ACC112 (cell line): ENCODE measurements around the gene IFNA16.
"Not testable (repeated sequence)": the region's sequence is repeated elsewhere in the genome, so short reads cannot be mapped to it uniquely, and the experiment has no call there.

Source experiments
- H2AFZ ChIP-seq: fragments of 200-600 bp; sonication (generic); one replicate; pipeline ENCODE4 v1.6.0; 2017; ENCODE audit warnings: antibody characterized with exemption, low read length; ENCODE audit not compliant: unreplicated experiment
- H3K27ac ChIP-seq: fragments of 200-600 bp; sonication (generic); 2 replicates; pipeline ENCODE4 v1.5.1; 2014; ENCODE audit warnings: low read depth, mild to moderate bottlenecking, antibody characterized with exemption, low read length, moderate library complexity
- H3K27me3 ChIP-seq: fragments of 200-600 bp; sonication (generic); 2 replicates; pipeline ENCODE4 v1.6.1; 2014; ENCODE audit warnings: mild to moderate bottlenecking, antibody characterized with exemption, low read length, moderate library complexity, mixed read lengths; ENCODE audit not compliant: insufficient read depth
- H3K36me3 ChIP-seq: fragments of 200-600 bp; sonication (generic); 2 replicates; pipeline ENCODE4 v1.6.1; 2016; ENCODE audit warnings: mild to moderate bottlenecking, antibody characterized with exemption, low read length, moderate library complexity, mixed read lengths; ENCODE audit not compliant: insufficient read depth
- H3K4me1 ChIP-seq: fragments of 200-600 bp; sonication (generic); one replicate; pipeline ENCODE4 v1.6.1; 2016; ENCODE audit warnings: low read length, mixed read lengths; ENCODE audit not compliant: insufficient read depth, unreplicated experiment, control insufficient read depth
- H3K4me3 ChIP-seq: fragments of 200-600 bp; sonication (generic); 2 replicates; pipeline ENCODE4 v1.5.1; 2014; ENCODE audit warnings: mild to moderate bottlenecking, low read depth, low read length
- H3K79me2 ChIP-seq: fragments of 200-600 bp; sonication (generic); one replicate; pipeline ENCODE4 v1.6.0; 2016; ENCODE audit warnings: low read length; ENCODE audit not compliant: control insufficient read depth, unreplicated experiment, insufficient read depth

The IFNA16 gene

GRCh38 chr9:21234153-21234687 is 17.1 kb upstream of the IFNA16 start:
- no peaks in the 10 kb centered on the region for H3K4me1 ChIP-seq
- no peak overlapping the region for H2AFZ ChIP-seq
- no peak overlapping the region for H3K27ac ChIP-seq

DNA sequence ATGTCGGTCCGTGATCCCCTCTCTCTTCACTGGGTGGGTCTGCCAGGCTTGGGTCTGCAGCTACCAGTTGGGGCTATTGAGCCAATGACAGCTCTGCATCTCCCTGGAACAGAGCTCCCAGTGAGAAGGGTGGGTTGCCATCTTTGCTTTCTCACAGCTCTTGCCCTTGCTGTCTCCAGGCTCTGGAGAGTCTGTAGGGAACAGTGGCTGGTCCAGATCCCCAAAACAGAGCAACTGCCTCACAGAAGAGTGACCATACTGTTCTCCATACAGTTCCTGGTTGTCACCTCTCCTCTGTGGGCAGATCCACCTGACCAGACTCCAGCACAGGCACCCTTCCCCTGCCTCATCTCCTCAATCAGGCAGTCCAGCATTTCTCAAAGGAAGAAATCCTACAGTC is 16.1 kb upstream of the IFNA16 start:
- Histone ChIP-seq H3K4me1 (no peaks in the 10 kb centered on the region), H3K27me3 (peaks cover 4% of the 10 kb centered on the region; the same call in 1 of the 2 replicates), H3K27ac (no peak overlapping the region), H3K36me3 (no peaks in the 10 kb centered on the region), H3K4me3 (no peak overlapping the region), H3K79me2 (no peaks in the 10 kb centered on the region), H2AFZ (no peak overlapping the region)

More at GRCh38 chr9:21234153-21234687, 17.1 kb upstream of the IFNA16 start:
- Histone ChIP-seq H3K36me3 (no peaks in the 10 kb centered on the region), H3K4me3 (no peak overlapping the region), H3K79me2 (no peaks in the 10 kb centered on the region), H3K27me3 (peaks cover 11% of the 10 kb centered on the region; the same call in 1 of the 2 replicates)

DNA sequence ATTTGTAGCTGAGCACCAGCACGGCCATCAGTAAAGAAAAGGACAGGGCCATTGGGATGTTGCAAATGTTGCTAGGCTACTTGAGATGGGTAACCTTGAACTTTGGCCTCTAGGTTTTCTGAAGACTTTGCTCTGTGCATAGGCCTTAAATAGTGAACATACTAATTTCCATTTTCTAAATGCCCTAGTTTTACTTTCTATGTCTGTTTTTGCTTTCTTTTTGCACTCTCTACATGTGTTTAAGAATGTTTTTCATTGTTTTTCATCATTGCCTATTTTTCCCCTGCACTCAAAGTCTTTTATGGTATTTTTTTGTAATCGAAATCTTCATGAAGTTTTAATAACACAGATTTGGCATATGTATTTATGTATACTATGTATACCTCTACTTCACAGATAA is 11.0 kb upstream of the IFNA16 start, which contains the start of gene IFNA17:
Gene IFNA17 (minus strand): TSS at position 101 of the 400 bp plus-strand sequence. CDS start 49 bp downstream, at position 52.
- H3K27me3 ChIP-seq: 0 out of 2 replicates have a peak, but pooled peaks cover 4% of the 10 kb centered on the region
- no peak within 1 kb of the TSS for H3K4me3 ChIP-seq
- H3K4me1 ChIP-seq: no peaks in the 10 kb centered on the region
- H3K36me3 ChIP-seq: no peaks in the 10 kb centered on the region
- H3K27ac ChIP-seq: no peak within 1 kb of the TSS
- no peaks in the 10 kb centered on the region for H3K79me2 ChIP-seq
- H2AFZ ChIP-seq: no peak within 1 kb of the TSS

DNA sequence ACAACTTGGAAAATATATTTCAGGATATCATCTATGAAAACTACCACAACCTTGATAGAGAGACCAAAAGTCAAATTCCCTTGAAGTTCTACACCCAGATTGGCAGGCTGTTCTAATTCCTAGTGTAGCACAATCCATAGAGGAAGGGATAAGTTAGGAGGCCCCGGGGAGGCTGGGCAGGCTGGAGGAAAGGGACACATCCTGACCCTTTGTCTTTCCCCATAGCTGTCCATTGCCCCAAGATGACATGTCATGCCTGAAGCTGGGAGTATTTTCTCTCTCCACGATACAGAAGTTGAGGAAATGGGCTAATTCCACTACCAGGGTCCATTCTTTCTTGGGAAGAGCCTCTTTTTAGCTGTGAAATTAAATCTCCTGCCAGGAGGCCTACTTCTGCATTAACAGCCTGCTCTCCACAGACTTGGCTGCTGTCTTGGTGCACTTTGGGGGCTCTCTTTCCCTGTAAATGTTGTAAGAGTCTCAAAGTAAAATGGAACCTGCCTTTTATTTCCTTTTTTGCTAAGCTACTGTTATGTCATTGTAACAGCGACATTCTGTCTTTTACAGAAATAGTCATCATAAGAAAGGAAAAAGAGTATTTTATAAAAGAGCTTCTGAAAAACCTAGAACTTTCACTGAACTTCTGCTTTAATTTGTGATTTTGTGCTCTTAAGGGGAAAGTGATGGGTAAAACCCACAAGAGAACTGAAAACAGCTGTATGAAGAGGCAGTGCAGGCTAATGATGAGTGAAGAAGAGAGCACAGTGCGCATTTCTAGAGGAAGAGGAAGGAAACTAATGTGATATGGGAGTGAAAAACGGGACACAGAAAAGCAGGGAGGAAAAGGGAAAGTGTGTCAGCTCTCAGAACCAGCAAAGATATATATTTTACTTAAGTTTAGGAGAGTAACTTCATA is 3.4 kb downstream of the IFNA16 start:
- not testable (repeated sequence) for H3K79me2 ChIP-seq, H3K4me1 ChIP-seq, H3K36me3 ChIP-seq, H3K27ac ChIP-seq, H3K4me3 ChIP-seq, H3K27me3 ChIP-seq
- H2AFZ ChIP-seq: peak overlapping the region; percentile 14

- not testable (repeated sequence) for H3K27me3 ChIP-seq, H3K4me3 ChIP-seq, H2AFZ ChIP-seq, H3K79me2 ChIP-seq, H3K27ac ChIP-seq, H3K4me1 ChIP-seq, H3K36me3 ChIP-seq
Measured at GRCh38 chr9:21212160-21212559, 5.0 kb downstream of the IFNA16 start.

DNA sequence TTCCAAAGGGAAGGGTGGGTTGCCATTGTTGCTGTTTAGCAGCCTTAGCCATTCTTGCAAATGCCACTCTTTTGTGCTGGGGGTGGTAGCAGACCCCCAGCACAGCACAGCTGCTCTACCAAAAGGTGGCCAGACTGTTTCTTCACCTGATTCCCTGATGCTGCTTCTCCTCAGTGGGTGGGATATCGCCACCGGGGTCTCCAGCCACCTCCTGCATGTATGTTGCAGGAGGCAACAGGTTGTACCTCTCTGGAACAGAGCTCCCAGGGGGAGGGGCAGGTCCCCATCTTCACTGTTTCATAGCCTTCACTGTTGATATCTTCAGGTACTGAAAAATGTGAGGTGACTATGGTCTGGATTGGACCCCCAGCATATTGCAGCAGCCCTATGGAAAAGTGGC is 6.3 kb downstream of the IFNA16 start:
- H2AFZ ChIP-seq, H3K27ac ChIP-seq, H3K27me3 ChIP-seq, H3K36me3 ChIP-seq, H3K4me3 ChIP-seq, H3K4me1 ChIP-seq, H3K79me2 ChIP-seq: not testable (repeated sequence)

DNA sequence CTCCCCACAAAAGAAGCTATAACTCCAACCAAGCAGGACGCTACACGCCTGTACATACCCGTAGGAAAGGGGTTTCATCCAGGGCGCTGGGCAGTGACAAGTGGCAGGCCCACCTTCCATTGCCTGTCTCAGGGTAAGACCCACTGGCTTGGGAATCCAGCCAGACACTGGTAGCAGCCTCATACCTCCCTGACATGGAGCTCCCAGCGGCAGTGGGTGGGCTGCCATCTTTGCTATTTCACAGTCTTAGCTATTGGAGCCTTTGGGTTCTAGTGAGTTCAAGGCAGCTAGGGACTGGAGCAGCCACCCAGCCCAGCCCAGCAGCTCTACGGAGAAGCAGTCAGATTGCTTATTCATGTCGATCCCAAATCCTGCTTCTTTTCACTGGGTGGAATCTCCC is 6.8 kb downstream of the IFNA16 start:
- Histone ChIP-seq H3K27ac (no peak overlapping the region), H3K27me3 (no peaks in the 10 kb centered on the region), H2AFZ (no peak overlapping the region), H3K36me3 (no peaks in the 10 kb centered on the region), H3K79me2 (no peaks in the 10 kb centered on the region), H3K4me3 (no peak overlapping the region), H3K4me1 (no peaks in the 10 kb centered on the region)

- H3K27ac ChIP-seq, H2AFZ ChIP-seq, H3K4me1 ChIP-seq, H3K79me2 ChIP-seq, H3K4me3 ChIP-seq, H3K36me3 ChIP-seq: not testable (repeated sequence)
- peaks cover 18% of the 10 kb centered on the region for H3K27me3 ChIP-seq
Measured at GRCh38 chr9:21207043-21207442, 10.1 kb downstream of the IFNA16 start, which contains the start of gene IFNA10. IFNA10 (minus strand) TSS chr9:21207143; CDS start chr9:21207097, 46 bp downstream.

DNA sequence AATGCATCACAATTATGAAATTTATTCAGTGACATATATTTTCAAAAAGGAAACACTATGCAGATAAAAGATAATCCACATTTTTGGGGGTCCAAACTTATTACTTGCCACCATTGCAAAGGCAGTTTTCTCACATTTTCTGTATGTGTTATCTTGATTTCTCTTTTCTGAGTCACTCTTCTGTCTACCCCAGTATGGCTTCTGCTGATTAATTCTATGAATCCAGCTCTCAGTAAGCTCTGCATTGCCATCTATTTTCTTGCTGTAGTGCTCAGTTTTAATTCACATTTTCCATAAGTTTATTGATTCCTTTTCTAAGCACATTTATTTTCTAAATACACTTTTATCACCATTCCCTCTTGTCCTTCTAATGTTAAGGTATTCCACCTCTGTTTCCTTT is 11.9 kb downstream of the IFNA16 start:
- H2AFZ ChIP-seq: no peak overlapping the region
- H3K4me1 ChIP-seq: no peaks in the 10 kb centered on the region
- no peak overlapping the region for H3K4me3 ChIP-seq
- peaks cover 18% of the 10 kb centered on the region for H3K27me3 ChIP-seq
- H3K79me2 ChIP-seq: no peaks in the 10 kb centered on the region
- H3K27ac ChIP-seq: no peak overlapping the region
- no peaks in the 10 kb centered on the region for H3K36me3 ChIP-seq

DNA sequence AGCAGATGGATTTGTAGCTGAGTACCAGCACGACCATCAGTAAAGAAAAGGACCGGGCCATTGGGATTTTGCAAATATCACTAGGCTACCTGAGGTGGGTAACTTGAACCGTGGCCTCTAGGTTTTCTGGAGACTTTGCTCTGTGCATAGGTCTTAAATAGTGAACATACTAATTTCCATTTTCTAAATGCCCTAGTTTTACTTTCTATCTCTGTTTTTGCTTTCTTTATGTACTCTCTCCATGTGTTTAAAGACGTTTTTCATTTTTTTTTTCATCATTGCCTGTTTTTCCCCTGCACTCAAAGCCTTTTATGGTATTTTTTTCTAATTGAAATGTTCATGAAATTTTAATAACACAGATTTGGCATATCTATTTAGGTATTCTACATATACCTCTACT is 15.0 kb downstream of the IFNA16 start, which contains the start of gene IFNA7:
Gene IFNA7 (minus strand): TSS at position 101 of the 400 bp plus-strand sequence. CDS start 40 bp downstream, at position 61.
- H3K79me2 ChIP-seq, H3K27ac ChIP-seq, H3K36me3 ChIP-seq, H3K4me1 ChIP-seq, H3K4me3 ChIP-seq, H2AFZ ChIP-seq: not testable (repeated sequence)
- peaks cover 18% of the 10 kb centered on the region for H3K27me3 ChIP-seq
